Head of caudate nucleus (tissue), 42 donors: ENCODE results near the gene OR2G3.

ENCODE experiments used
- DNase-seq, 42 donors: peaks; one replicate each; pipeline versions ENCODE4 v3.0.0 to v3.0.0-alpha.2; 2020 to 2021; ENCODE audit warnings: mixed read lengths in 7 of 42
- intact Hi-C: fragments of 100-400 bp; cut with DNase I; formaldehyde crosslinking; loops from one replicate; pipeline ENCODE4 v1.15.0; 2022

The OR2G3 gene

DNA sequence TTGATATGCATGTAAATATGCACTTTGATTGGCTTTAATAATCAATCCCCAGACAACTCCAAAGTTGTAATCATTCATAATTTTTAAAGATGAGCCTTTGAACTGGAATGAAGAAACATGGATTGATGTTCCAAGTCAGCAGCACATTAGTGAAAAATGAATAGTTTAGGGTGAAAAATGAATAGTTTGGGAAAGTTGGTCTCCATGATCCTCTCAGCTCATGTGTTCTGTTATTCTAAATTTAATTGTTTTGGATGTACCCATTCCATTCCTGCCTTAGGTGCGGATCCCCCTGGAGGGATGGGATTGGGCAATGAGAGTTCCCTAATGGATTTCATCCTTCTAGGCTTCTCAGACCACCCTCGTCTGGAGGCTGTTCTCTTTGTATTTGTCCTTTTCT lies at the start of gene OR2G3:
TSS of gene OR2G3 (plus strand) at position 301 of the 400 bp plus-strand sequence. CDS start at position 301, 0 bp downstream.
- DNase-seq: no peak
- intact Hi-C loops: no loop called here

- intact Hi-C loops: no loop called here
These were observed 47.3 kb upstream of the OR2G3 start for GRCh38 chr1:247557926-247558674.

GRCh38 chr1:247561711-247562110 lies 43.7 kb upstream of the OR2G3 start:
- intact Hi-C loops: no loop called here
- DNase-seq: no peak

More at GRCh38 chr1:247557926-247558674, 47.3 kb upstream of the OR2G3 start:
- DNase-seq: no peak

- no peak for DNase-seq
- intact Hi-C loops: no loop called here
These were observed 43.2 kb upstream of the OR2G3 start for GRCh38 chr1:247562198-247562597.

GRCh38 chr1:247574236-247574635 lies 31.1 kb upstream of the OR2G3 start:
- no peak for DNase-seq
- intact Hi-C loops: no loop called here

- intact Hi-C loops: no loop called here
These were observed 30.7 kb upstream of the OR2G3 start for GRCh38 chr1:247574664-247575063.

DNA sequence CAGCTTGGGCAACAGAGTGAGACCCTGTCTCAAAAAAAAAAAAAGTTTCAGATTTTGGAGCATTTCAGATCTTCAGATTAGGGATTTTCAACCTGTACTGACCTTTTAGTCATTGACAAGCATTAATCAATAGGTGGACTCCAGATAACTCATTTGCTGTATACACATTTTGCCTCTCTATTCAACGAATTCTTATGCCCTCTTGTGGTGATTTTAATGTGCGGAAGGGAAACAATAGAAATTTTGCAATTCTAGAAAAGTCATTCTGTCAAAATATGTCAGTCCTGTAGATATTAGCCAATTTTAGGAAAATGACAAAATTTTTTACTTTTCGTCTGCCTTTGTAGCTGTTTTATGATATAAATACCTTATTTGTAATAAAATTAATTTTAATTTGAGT lies 28.9 kb upstream of the OR2G3 start:
- no peak for DNase-seq
- intact Hi-C loops: no loop called here

More at GRCh38 chr1:247574664-247575063, 30.7 kb upstream of the OR2G3 start:
- DNase-seq: no peak

DNA sequence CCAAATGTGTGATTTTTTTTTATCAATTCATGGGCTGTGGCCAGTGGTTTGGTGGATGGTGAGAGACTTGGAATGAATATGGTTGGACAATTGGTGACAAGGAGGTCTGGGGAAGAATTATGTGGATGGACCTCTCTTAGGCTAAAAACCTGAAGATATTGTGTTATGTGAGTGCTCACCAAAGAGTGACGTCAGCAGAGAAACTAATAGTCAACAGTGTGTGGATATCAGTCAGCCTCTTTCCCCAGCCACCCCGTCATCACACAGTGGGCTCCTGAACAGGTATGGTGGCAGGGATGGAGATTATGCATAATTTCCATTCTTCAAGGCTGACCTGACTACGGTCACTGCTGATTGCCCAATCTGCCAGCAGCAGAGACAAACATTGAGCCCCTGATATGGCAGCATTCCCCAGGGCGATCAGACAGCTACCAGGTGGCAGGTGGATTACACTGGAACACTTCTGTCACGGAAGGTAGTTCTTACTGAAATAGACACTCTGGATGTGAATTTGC lies 26.4 kb upstream of the OR2G3 start:
- intact Hi-C loops: no loop called here
- no peak for DNase-seq

GRCh38 chr1:247588060-247588459 lies 17.3 kb upstream of the OR2G3 start, which contains the start of gene OR2G2:
OR2G2 (plus strand) TSS chr1:247588360; CDS start chr1:247588360, 0 bp downstream.
- DNase-seq: no peak
- intact Hi-C loops: no loop called here

DNA sequence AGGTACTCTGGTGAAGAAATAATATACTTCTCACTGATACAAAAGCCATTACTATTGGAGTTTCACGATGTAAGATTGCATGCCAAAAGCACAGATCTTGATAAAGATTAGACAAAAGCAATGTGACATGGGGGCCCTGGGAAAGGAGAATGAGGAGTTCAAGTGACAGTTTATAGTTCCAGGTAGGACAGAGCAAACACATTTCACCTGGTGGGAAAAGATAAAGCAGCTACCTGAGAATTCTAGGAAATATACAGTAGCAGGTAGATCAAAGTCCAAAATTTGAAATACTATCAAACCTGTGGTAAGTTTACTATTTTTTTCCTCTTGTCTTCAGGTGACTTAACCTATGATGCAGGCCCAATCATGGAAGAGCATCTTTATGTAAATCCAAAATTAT lies 8.0 kb downstream of the OR2G3 start:
- intact Hi-C loops: no loop called here
- DNase-seq: no peak

GRCh38 chr1:247614625-247615024 lies 9.2 kb downstream of the OR2G3 start:
- intact Hi-C loops: no loop called here
- DNase-seq: no peak

GRCh38 chr1:247627951-247628350 lies 22.6 kb downstream of the OR2G3 start:
- intact Hi-C loops: no loop called here
- DNase-seq: no peak

GRCh38 chr1:247638011-247638410 lies 32.6 kb downstream of the OR2G3 start:
- intact Hi-C loops: no loop called here
- DNase-seq: no peak

- intact Hi-C loops: no loop called here
These were observed 33.4 kb downstream of the OR2G3 start for GRCh38 chr1:247638781-247639180.

GRCh38 chr1:247639381-247639981 lies 34.1 kb downstream of the OR2G3 start:
- intact Hi-C loops: no loop called here
- peak in 34 of 42 donors; percentile 5 to 65 (median 32) for DNase-seq

More at GRCh38 chr1:247638781-247639180, 33.4 kb downstream of the OR2G3 start:
- DNase-seq: no peak

DNA sequence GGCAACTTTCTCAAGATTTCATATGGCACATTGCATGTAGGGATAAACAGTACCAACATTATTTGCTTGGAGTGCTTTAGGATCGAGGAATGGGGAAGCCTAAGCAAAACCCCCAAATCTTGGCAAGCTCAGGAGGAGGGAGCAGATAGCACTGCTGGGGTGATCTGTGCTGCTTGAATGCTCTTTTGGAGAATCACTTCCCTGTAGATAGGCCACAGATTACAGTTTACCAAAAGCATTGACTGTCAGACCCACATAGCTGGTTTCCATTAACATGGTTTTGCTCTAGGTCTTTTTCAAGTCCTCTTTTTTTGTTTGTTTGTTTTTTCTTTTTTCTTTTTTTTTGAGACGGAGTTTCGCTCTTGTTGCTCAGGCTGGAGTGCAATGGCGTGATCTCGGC lies 37.4 kb downstream of the OR2G3 start:
- intact Hi-C loops: no loop called here
- DNase-seq: no peak

DNA sequence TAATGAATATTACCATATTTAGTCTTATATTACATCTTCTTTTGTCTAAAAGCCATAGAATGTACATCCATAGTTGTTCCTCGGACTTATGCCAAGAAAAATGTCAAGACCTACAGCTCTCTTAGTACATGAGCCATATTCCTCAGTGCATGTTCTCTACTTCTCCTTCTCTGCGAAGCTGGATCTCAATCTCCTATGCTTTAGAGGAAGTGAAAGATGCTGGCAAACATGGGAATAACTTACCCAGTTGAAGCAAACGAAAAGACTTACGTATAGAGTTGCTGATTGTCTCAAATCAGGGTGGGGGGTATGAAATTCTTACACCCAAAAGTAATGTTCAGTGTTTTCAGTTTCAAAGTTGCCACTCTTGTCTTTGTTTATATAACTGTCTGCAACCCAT lies 41.5 kb downstream of the OR2G3 start:
- intact Hi-C loops: no loop called here
- no peak for DNase-seq

DNA sequence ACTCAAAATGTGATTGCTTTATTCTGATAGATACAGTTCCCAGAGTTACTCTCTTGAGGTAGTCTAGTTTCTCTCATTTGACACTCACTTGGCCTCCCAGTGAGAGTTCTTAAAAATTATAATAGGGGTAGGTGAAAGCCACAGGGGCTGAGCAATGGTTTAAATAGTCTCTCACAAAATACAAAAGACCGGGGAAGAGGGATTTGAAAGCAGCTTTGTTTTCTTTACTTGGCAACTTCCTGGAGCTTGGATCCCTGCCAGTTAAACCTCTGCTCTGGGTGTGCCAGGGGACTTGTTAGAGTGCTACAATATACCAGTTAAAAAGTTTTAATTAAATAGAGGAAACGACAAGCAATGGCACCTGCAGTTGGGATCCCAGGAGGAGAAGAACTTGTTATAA lies 42.5 kb downstream of the OR2G3 start:
- peak in 18 of 42 donors; percentile 4 to 56 (median 20) for DNase-seq
- intact Hi-C loops: no loop called here

DNA sequence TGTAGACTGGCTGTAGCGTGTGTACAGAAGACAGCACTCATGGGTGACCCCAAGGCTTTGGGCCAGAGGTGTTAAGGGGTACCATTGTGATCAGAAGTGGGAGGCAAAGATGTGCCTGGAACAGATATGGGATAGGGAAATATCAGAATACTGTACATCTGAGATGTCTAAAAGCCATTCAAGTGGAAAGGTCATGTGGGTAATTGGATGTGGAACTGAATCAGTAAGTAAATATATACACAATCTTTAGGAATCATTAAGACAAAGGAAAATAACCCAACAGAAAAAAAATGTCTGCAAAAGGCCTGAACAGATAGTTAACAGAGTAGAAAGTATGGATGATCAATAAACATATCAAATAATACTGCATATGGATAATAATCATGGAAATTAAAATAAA lies 47.7 kb downstream of the OR2G3 start:
- no peak for DNase-seq
- intact Hi-C loops: no loop called here
